HG03460 (cell line): ENCODE data around the gene DAP.
A peak's percentile ranks its signal among the peaks of the same experiment; 100 is the strongest.
"Not testable (repeated sequence)": the region's sequence is repeated elsewhere in the genome, so short reads cannot be mapped to it uniquely, and the experiment has no call there.

Experiments
- ATAC-seq: cut with Tn5 transposase; IDR thresholded peaks from one replicate; pipeline ENCODE4 v1.9.1; 2021; ENCODE audit not compliant: unreplicated experiment

The DAP gene

DNA sequence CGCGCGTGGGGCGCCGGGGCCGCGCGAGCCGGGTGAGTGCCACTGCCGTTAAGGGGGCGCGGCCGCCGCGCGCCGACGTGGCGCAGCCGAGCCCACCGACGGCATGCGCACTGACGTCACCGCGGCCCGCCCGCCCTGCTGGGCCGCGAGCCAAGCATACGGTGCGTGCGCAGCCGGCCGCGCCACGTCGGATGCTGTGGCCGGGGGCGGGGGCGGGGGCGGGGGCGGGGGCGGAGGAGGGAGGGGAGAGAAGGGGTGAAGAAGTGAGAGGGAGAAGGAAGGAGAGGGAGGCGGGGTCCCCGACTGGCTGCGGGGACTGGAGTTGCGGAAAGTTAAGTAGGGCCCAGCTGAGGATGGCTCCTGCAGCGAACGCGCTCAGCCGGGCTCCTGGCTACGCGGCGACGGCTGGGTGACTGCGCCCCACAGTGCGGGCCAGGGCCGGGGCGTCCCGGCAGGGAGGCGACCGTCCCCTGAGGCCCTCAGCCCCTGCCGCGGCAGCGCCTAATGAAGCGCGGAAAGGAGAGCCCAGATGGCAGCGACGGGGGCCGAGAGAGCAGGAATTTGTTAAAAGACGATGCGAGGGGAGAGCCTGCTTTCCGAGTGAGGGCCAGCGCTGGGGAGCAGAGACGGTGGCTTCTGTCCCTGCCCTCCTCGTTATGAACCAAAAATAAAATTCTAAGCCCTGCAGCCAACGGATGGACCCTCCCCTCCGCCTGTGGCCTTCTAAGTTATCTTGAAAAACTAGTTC lies at the start of gene DAP:
Gene DAP, minus strand, starts transcription at position 50 of the 748 bp plus-strand sequence. CDS start 166 bp downstream, outside the sequence.
- ATAC-seq: peak; percentile 81

GRCh38 chr5:10808347-10809226 lies 47.6 kb upstream of the DAP start:
- no peak for ATAC-seq

GRCh38 chr5:10801931-10802666 lies 41.1 kb upstream of the DAP start:
- no peak for ATAC-seq

DNA sequence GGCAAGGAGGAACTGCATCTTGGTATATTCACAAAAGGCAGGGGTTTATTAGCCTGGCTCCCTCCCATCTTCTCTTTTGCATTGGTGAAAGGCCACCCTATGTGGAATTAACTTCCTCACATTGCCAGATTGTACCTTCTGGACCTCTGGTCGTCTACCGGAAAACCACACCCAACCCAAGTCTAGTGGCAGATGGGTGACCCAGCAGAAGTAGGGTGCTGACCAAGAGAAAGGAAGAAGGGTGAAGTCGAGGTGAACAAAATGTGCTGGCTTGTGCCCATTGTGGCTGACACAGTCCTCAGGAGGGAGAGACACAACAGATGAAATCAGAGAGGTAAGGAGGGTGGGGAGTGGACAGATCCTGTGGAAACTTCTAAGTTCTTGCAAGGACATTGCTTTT lies 39.8 kb upstream of the DAP start:
- no peak for ATAC-seq

GRCh38 chr5:10797261-10797660 lies 36.2 kb upstream of the DAP start:
- ATAC-seq: no peak

GRCh38 chr5:10793785-10794184 lies 32.8 kb upstream of the DAP start:
- ATAC-seq: no peak

GRCh38 chr5:10792336-10792735 lies 31.3 kb upstream of the DAP start:
- no peak for ATAC-seq

GRCh38 chr5:10789726-10790125 lies 28.7 kb upstream of the DAP start:
- no peak for ATAC-seq

DNA sequence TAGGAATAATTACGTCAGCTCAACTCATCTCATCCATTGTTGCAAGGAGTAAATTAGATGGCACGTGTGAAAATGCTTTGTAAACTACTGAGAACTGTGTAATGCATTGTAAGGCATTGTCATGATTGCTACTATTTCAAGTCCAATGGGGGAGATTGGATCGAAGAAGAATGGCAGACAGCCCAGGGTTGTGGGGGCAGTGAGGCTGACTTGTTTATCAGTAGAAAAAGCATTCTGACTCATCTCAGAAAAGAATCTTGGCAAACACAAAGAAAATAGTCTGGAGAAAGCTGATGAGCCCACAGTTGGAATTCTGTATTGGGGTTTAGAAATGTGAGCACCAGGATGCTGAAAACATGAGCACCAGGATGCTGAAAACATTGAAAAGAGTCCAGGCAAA lies 28.0 kb upstream of the DAP start:
- ATAC-seq: no peak

DNA sequence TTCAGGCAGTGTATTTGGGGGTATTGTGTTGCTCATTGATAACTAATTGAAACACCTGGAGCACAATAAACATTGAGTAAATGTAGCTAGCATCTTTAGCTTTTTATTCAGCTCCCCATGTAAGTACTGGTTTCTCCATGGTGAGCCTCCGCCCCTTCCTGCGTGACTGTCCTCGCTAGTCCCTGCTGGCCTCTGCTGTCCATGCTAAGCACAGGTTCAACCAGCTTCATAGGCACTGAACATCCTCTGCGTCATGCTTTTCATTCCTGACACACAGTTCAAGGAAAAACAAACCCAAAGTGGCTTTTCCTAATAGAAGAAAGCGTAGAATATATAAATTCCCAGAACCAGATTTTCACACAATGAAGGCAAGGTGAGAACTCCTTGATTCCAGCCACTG lies 27.3 kb upstream of the DAP start:
- no peak for ATAC-seq

DNA sequence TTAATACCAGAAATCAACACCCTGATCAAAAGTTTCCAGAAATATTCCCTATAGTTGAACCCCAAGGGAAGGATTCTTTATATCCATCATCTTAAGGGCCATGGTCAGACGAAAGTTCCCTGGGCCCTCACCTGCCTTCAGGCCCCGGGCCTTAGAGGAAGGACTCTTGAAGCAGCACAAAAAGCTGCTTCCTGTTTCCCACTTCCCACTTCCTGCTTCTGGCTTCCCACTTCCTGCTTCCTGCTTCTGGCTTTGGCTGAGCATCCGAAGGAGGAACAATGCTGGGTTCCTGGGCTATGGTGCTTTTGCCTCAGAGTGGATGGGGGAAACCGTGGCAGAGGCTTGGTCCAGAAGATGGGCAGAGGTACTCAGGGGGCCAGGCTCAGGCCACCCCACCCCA lies 25.8 kb upstream of the DAP start:
- no peak for ATAC-seq

DNA sequence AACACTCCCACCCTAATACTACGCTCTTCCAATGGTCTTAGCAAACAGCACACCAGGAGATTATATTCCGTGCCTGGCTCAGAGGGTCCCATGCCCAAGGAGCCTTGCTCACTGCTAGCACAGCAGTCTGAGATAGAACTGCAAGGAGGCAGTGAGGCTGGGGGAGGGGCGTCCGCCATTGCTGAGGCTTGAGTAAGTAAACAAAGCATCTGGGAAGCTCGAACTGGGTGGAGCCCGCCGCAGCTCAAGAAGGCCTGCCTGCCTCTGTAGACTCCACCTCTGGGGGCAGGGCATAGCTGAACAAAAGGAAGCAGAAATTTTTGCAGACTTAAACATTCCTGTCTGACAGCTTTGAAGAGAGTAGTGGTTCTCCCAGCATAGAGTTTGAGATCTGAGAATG lies 19.2 kb upstream of the DAP start:
- not testable (repeated sequence) for ATAC-seq

DNA sequence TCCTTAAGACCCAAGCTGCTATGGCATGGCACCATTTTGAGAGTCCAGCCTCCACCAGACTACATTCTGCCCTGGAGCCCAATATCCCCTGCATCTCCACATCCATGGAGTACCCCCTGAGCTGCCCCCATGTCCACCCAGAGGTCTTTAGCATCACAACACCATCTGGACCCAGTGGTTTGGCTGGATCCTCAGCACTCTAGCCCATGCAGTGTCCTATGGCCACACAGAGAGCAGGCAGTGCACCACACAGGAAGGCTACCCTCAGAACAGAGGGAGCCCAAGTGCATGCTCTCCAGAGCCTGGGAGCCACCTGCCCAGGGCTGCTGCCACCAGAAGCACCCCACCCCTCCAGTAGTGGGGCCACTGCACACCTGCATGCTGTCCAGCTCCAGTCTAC lies 18.6 kb upstream of the DAP start:
- ATAC-seq: no peak

DNA sequence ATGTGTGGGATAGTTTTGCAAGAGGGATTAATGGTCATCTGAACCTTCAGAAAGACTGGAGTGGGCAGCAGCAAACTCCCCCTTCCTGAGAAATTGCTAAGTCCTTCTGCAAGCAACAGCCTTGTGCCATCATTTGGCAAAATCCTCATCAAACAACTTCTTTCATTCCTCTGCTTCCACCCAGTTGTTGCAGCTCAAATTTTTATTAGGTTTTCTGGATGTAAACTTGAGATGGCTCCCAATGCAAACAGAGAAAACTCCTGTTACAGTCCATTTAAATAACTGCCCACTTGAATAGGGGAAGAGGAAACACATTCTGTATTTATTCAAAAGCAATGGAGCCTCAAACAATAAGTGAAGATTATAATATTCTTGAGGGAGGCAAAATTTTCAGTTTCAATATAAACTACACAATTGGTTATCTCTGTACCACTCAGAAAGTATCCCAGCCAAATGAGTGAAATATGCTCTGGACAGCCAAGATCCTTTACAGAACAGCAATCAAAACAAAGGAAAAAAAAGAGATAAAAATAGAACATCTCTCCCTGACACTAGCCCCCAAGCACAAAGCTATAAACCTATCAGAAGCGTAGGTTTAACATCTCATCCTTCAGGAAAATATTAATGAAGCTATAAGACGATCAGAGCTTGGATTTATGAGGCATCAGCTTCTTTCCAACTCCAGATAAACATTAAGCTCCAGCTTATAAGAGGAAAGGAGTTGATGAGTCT lies 17.3 kb upstream of the DAP start:
- ATAC-seq: no peak

- ATAC-seq: no peak
These were observed 14.6 kb upstream of the DAP start for GRCh38 chr5:10775646-10776045.

DNA sequence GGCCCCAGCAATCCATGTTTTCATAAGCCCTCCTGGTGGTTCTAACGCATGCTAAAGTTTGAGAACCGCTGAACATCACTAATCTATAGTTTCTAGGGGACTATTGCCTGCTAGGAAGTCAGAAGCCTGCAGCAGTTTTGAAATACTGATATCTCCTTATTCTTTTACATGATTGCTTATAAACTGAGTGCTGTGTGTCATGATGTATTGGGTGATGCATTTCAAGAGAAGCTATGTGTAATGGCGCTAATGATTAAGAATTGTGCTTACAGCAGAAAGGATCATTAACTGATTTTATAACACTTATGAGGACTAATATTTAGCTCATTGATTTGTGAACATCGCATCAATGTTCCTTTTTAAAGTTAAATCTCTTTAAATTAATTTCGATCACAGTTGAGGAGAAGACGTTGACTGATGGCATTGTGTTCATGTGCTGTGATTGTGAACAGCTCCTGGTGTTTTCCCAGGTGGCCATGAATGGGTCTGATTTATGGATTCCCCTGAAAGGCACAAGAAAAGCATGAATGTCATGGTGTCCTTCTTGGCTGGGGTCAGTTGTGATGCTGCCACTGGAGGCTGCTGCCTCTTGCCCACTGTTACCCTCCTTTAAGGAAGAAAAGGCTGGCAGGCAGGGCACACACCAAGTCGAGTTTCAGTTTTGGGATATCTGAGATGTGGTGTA lies 12.0 kb upstream of the DAP start:
- no peak for ATAC-seq

- ATAC-seq: no peak
These were observed 7.4 kb upstream of the DAP start for GRCh38 chr5:10768328-10768899.

GRCh38 chr5:10762776-10763500 lies 1.9 kb upstream of the DAP start:
- no peak for ATAC-seq
